ENCODE measurements around the gene TNIK. TPM values are rescaled to one million over a fixed set of nuclear protein-coding genes. Genes with fewer than 3 reads are reported as not detected.

TNIK gene
- polyA plus RNA-seq, 3 donors from 2014 or later: 4.7 to 28.9 (median 13.7) TPM

DNA sequence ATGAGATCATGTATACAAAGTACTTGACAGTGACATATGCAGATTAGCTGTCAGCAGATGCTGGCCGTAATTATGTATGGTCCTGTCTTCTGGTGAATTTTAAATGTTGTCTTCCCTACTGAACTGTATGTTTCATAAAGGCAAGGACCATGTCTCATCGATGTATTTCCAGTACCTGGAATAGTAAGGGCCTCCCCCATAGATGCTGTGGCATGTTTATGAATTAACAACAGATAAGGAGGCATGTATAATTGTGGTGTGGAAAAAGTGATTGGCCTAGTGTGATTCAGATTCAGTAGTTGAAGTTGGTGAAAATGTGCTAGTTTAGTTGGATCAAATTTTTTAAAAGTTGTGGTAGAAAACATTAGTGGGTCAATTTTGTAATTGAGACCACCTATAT lies 231.0 kb downstream of the TNIK start:
- peaks cover 8 to 14% (median 11%) of the 10 kb centered on the region in 3 donors for H3K36me3 Mint-ChIP-seq
- DNase-seq: no peak
- H3K4me1 Mint-ChIP-seq: peaks cover 42 to 76% of the 10 kb centered on the region in 2 donors
- H3K27ac Mint-ChIP-seq: peak overlapping the region in 3 of 6 donors; percentile 2 to 66 (median 5)
- H3K4me3 Mint-ChIP-seq: no peak overlapping the region
- peaks cover 0 to 2% (median 0%) of the 10 kb centered on the region in 6 donors for H3K9me3 Mint-ChIP-seq
- H3K27me3 Mint-ChIP-seq (ENCODE audit: low read depth in 3 of 3): peaks cover 0 to 4% (median 2%) of the 10 kb centered on the region in 3 donors

DNA sequence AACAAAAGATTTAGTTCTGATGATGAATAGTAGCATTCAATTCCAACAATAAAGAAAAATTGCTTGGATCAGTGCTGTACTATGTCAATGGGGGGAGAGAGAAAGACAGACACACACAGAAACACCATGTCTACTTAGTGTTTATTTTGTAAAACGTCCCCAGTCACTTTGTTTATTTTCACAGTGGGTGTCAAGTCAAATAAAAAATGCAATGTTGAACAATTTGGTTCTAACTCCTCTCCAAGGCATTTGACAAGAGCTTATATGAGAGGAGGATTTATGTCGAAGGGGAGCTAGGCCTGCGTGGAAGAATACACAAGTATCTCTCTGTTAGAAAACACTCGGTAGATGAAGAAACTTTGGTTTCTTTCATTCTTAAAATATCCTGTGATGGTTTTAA lies 232.0 kb downstream of the TNIK start:
- Mint-ChIP-seq H3K36me3 (peaks cover 8 to 15% (median 11%) of the 10 kb centered on the region in 3 donors), H3K4me3 (no peak overlapping the region), H3K4me1 (peaks cover 37 to 73% of the 10 kb centered on the region in 2 donors), H3K9me3 (peaks cover 0 to 2% (median 0%) of the 10 kb centered on the region in 6 donors), H3K27ac (peak overlapping the region in 3 of 6 donors; percentile 17 to 66 (median 20)), H3K27me3 (ENCODE audit: low read depth in 3 of 3) (peaks cover 0 to 4% (median 2%) of the 10 kb centered on the region in 3 donors)
- DNase-seq: no peak

DNA sequence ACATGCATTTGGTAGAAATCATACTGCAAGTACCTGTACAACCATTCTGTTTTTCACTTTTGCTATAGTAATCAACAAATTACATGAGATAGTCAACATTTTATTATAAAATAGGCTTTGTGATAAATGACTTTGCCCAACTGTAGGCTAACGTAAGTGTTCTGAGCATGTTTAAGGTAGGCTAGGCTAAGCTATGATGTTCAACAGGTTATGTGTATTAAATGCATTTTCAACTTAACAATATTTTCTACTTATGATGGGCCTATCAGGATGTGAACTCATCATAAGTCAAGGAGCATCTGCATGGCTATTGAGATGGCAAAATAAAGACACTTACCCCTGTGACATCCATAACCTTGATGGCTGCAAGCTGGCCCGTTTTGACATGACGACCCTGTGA lies 232.4 kb downstream of the TNIK start:
- H3K4me3 Mint-ChIP-seq: no peak overlapping the region
- H3K4me1 Mint-ChIP-seq: peaks cover 33 to 73% of the 10 kb centered on the region in 2 donors
- H3K27ac Mint-ChIP-seq: no peak overlapping the region

DNA sequence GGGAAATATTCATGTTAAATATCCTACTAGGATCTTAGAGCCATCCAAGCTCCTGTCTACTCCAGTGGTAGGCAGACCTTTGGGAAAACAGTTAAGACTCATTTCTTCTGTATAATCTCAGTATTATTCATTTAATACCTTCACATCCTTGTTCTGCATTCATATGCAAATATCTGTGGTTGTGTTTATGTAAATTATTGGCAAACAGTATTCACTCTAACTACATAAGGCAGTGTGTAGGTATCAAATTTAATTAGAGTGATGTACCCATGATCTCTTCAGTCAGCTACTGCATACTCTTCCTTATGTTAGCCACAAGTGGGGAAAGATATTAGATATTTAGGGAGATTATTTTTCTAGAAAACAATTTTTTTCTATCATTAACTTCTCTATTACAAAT lies 232.8 kb downstream of the TNIK start:
- no peak for DNase-seq

More for the DNA sequence above, 232.4 kb downstream of the TNIK start:
- DNase-seq: no peak
- Mint-ChIP-seq H3K36me3 (peaks cover 8 to 15% (median 11%) of the 10 kb centered on the region in 3 donors), H3K27me3 (ENCODE audit: low read depth in 3 of 3) (peaks cover 0 to 4% (median 2%) of the 10 kb centered on the region in 3 donors), H3K9me3 (peaks cover 0 to 2% (median 0%) of the 10 kb centered on the region in 6 donors)

DNA sequence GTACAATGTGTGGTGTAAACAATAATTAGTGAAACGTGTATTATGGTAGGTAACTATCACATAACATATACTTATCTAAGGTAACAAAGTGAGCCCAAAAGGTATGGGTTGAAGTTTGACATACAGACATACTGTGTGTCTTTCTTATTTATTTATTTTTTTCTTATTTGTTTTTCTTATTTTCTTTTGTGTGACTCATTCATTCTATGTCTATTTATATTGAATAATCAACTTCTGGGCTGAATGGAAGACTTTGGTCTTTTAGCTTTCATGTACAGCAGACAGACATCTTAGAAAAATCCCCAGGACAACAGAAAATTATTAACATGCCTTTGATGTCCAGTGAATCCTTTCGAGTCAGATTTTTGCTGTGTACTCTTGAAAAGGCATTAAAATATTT lies 233.4 kb downstream of the TNIK start:
- Mint-ChIP-seq H3K27me3 (ENCODE audit: low read depth in 3 of 3) (peaks cover 0 to 4% (median 2%) of the 10 kb centered on the region in 3 donors), H3K36me3 (peaks cover 8 to 15% (median 11%) of the 10 kb centered on the region in 3 donors), H3K27ac (no peak overlapping the region), H3K4me1 (peaks cover 31 to 71% of the 10 kb centered on the region in 2 donors), H3K9me3 (peaks cover 0 to 2% (median 0%) of the 10 kb centered on the region in 6 donors), H3K4me3 (no peak overlapping the region)
- DNase-seq: no peak

More for the DNA sequence above, 232.8 kb downstream of the TNIK start:
- Mint-ChIP-seq H3K27me3 (ENCODE audit: low read depth in 3 of 3) (peaks cover 0 to 4% (median 2%) of the 10 kb centered on the region in 3 donors), H3K36me3 (peaks cover 8 to 15% (median 11%) of the 10 kb centered on the region in 3 donors), H3K9me3 (peaks cover 0 to 2% (median 0%) of the 10 kb centered on the region in 6 donors), H3K4me1 (peaks cover 31 to 71% of the 10 kb centered on the region in 2 donors), H3K4me3 (no peak overlapping the region), H3K27ac (peak overlapping the region in 1 of 6 donors; percentile 23)

DNA sequence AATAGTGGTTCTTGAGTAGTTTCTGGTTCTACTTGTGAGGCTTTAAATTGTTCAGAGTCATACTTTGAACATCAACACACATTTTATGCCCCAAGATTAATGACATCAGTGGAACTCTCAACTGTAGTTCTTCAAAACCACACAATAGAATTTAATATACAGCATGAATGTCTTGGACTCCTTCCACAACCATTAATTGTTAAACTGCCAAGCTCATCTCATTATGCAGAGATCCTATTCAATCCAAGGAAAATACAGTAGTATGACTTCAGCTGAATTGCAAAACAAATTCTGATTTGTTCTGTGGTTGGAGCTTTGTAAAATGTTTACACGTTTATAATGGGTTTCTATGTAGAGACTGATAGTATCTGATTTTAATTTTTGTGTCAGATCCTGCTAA lies 234.5 kb downstream of the TNIK start:
- Mint-ChIP-seq H3K27me3 (ENCODE audit: low read depth in 3 of 3) (peaks cover 0 to 4% (median 2%) of the 10 kb centered on the region in 3 donors), H3K4me3 (peak overlapping the region in 1 of 5 donors; percentile 2), H3K36me3 (peaks cover 8 to 15% (median 11%) of the 10 kb centered on the region in 3 donors), H3K4me1 (peaks cover 26 to 71% of the 10 kb centered on the region in 2 donors), H3K9me3 (peaks cover 0 to 2% (median 0%) of the 10 kb centered on the region in 6 donors), H3K27ac (peak overlapping the region in 2 of 6 donors; percentile 17 to 64)
- no peak for DNase-seq

DNA sequence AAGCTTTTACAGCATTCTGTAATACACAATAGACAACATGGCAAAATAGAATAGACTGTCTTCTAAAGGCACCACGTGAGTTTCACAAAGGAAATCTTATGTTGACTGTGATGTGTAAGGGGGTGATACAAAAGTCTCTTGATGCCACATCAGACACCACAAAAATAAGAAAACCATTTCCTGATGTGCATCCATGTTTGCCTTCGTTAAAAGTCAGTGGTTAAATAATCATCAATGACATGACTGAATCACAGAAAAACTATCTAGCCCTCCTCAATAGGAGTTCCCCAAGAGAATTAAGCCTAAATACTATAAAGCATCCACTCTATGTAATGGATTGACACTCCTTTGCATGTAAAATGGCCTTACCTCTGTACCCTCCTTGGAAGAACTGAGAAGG lies 235.0 kb downstream of the TNIK start:
- Mint-ChIP-seq H3K27me3 (ENCODE audit: low read depth in 3 of 3) (peaks cover 0 to 4% (median 2%) of the 10 kb centered on the region in 3 donors), H3K4me1 (peaks cover 23 to 72% of the 10 kb centered on the region in 2 donors), H3K36me3 (peaks cover 8 to 15% (median 11%) of the 10 kb centered on the region in 3 donors), H3K4me3 (peak overlapping the region in 1 of 5 donors; percentile 2), H3K9me3 (peaks cover 0 to 2% (median 0%) of the 10 kb centered on the region in 6 donors), H3K27ac (peak overlapping the region in 4 of 6 donors; percentile 9 to 64 (median 34))
- no peak for DNase-seq

DNA sequence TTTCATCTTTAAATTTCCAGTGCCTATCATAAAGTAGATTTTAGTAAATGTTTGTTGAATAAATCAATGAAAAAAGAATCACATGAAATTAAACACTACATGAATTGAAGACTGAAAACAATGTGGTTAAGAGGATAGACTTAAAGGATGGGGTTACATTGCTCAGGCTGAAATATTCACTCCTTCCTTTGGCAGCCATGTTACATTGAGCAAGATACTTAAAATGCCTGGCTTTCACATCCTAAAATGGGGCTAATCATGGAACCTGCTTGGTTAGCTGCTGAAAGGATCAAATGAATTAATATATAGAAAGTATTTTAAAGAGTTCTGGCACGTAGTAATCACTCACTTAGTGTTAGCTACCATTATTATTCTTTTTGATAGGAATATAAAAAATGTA lies 236.8 kb downstream of the TNIK start:
- Mint-ChIP-seq H3K4me3 (no peak overlapping the region), H3K4me1 (peaks cover 27 to 69% of the 10 kb centered on the region in 2 donors), H3K27ac (no peak overlapping the region), H3K27me3 (ENCODE audit: low read depth in 3 of 3) (peaks cover 0 to 4% (median 2%) of the 10 kb centered on the region in 3 donors), H3K9me3 (peaks cover 0 to 2% (median 0%) of the 10 kb centered on the region in 6 donors), H3K36me3 (peaks cover 8 to 15% (median 11%) of the 10 kb centered on the region in 3 donors)
- no peak for DNase-seq

DNA sequence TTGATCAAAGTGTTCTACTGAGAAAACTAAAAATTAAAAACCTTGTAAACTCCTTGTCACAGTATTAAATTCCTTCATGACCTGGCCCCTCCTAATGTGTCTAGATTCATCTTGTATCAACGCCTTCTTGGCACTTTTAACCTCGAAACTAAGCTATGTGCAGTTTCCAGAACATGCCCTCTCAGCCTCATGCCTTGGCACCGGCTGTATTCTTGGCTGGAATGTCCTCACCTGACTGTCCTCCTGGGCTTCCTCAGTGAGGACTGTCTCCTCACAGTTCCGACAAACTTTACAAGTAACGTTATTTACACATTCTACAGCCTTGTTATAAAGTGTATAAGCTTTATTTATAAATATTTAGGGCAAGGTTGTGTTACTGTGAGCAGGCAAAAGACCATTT lies 237.2 kb downstream of the TNIK start:
- Mint-ChIP-seq H3K27ac (no peak overlapping the region), H3K36me3 (peaks cover 8 to 15% (median 11%) of the 10 kb centered on the region in 3 donors), H3K4me3 (no peak overlapping the region), H3K9me3 (peaks cover 0 to 2% (median 0%) of the 10 kb centered on the region in 6 donors), H3K4me1 (peaks cover 28 to 69% of the 10 kb centered on the region in 2 donors), H3K27me3 (ENCODE audit: low read depth in 3 of 3) (peaks cover 0 to 4% (median 2%) of the 10 kb centered on the region in 3 donors)
- DNase-seq: no peak

DNA sequence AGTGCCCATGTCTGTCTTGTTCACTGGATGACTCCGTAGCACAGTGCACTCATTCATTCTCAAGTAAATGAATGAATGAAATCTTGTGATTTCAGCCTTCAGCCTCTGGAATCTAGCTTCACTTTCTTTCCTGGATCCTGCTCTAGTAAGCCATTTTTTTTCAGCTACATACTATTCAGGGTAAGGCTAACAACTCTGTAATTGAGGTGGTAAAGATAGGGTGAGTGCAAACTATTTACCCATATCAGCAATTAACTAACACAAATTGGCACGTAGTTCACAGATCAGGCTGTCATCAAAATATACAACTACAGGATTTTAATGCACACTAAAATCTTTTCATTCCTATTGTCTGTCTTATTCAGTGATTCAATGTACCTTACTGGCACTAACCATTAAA lies 238.6 kb downstream of the TNIK start:
- Mint-ChIP-seq H3K9me3 (peaks cover 0 to 2% (median 0%) of the 10 kb centered on the region in 6 donors), H3K4me3 (no peak overlapping the region), H3K27me3 (ENCODE audit: low read depth in 3 of 3) (peaks cover 0 to 4% (median 2%) of the 10 kb centered on the region in 3 donors), H3K36me3 (peaks cover 4 to 11% (median 11%) of the 10 kb centered on the region in 3 donors), H3K4me1 (peaks cover 38 to 78% of the 10 kb centered on the region in 2 donors), H3K27ac (peak overlapping the region in 1 of 6 donors; percentile 69)
- no peak for DNase-seq

DNA sequence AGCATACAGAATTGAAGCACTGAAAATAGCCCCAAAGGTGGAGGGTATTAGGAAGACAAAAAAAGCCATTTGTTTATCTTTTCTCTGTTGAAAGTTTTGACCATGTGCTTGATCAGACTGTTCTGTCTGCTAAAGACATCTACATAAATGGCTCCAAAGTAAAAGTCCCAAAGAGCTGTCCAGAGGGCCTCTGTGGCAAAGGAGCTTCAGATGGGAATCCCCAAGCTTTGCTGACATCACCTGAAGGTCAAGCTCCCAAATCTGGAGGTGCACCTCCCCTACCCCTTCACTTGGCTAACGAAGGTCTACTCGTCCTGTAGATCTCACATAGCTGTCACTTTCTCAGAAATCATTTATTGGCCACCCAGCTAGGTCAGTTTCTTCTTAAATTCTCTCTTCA lies 239.1 kb downstream of the TNIK start:
- peaks cover 38 to 74% of the 10 kb centered on the region in 2 donors for H3K4me1 Mint-ChIP-seq
- H3K4me3 Mint-ChIP-seq: no peak overlapping the region

DNA sequence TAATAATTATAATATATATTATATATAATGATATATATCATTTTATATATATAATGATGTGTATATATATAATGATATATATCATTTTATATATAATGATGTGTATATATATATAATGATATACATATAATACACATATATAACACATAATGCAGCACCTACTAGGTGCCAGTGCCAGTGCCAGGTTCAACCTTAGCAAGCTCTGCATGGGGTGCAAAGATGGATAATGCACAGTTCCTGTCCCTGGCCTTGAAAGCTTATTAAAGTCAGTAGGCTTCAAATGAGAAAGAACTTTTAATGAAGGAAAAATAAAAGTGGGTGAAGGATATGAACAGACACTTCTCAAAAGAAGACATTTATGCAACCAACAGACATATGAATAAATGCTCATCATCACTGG lies 240.9 kb downstream of the TNIK start:
- no peak for DNase-seq
- Mint-ChIP-seq H3K27ac (peak overlapping the region in 1 of 6 donors; percentile 51), H3K4me1 (peaks cover 26 to 70% of the 10 kb centered on the region in 2 donors), H3K4me3 (no peak overlapping the region), H3K9me3 (peaks cover 0 to 1% (median 0%) of the 10 kb centered on the region in 6 donors), H3K36me3 (peaks cover 0 to 2% (median 0%) of the 10 kb centered on the region in 3 donors), H3K27me3 (ENCODE audit: low read depth in 3 of 3) (peaks cover 0 to 2% (median 0%) of the 10 kb centered on the region in 3 donors)

More for the DNA sequence above, 239.1 kb downstream of the TNIK start:
- peaks cover 0 to 2% (median 2%) of the 10 kb centered on the region in 3 donors for H3K27me3 Mint-ChIP-seq (ENCODE audit: low read depth in 3 of 3)
- peak overlapping the region in 3 of 6 donors; percentile 20 to 69 (median 60) for H3K27ac Mint-ChIP-seq
- H3K36me3 Mint-ChIP-seq: peaks cover 2 to 8% (median 7%) of the 10 kb centered on the region in 3 donors
- DNase-seq: no peak
- peaks cover 0 to 1% (median 0%) of the 10 kb centered on the region in 6 donors for H3K9me3 Mint-ChIP-seq

DNA sequence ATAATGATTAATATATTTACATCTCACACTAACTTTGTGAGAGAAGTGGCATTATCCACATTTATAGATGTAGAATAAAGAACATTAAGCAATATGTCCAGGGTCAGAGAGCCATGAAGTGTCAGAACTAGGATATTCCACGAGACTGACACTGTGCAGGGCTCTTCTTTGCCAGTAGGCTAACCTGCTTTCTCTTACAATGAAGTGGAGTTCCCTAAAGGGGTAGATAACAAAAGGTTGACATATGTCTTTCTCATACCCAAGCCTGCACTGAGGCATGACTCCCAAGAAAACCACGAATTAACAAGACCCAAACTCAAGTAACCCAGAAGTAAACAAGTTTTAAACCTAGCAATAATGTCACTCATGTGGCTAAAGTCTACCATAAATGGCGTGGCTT lies 242.1 kb downstream of the TNIK start:
- Mint-ChIP-seq H3K27ac (no peak overlapping the region), H3K4me3 (no peak overlapping the region), H3K27me3 (ENCODE audit: low read depth in 3 of 3) (peaks cover 0 to 2% (median 2%) of the 10 kb centered on the region in 3 donors), H3K9me3 (peaks cover 0 to 1% (median 0%) of the 10 kb centered on the region in 6 donors), H3K4me1 (peaks cover 28 to 70% of the 10 kb centered on the region in 2 donors), H3K36me3 (no peaks in the 10 kb centered on the region)
- DNase-seq: no peak

DNA sequence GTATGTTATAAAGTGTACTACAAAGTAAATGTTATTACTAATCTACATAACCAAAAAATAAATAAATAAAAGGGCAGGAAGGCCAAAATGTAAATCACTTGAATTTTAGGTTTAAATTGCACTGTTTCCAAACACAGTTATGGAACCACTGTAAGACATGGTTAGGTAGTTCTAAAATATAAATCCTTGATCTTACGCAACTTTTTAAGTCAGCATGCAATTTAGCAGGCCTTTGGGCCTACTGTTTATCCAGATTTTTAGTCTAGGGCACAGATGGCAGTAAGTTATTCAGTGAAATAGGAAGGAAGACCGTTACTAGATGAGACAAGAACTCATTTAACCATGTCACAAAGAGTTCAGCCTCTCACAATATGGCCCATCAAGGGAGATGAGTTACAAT lies 246.3 kb downstream of the TNIK start:
- H3K4me3 Mint-ChIP-seq: no peak overlapping the region
- H3K27ac Mint-ChIP-seq: no peak overlapping the region
- peaks cover 25 to 70% of the 10 kb centered on the region in 2 donors for H3K4me1 Mint-ChIP-seq
- DNase-seq: no peak
- peaks cover 13 to 18% (median 16%) of the 10 kb centered on the region in 3 donors for H3K36me3 Mint-ChIP-seq
- peaks cover 2 to 3% (median 2%) of the 10 kb centered on the region in 3 donors for H3K27me3 Mint-ChIP-seq (ENCODE audit: low read depth in 3 of 3)
- H3K9me3 Mint-ChIP-seq: peaks cover 0 to 1% (median 0%) of the 10 kb centered on the region in 6 donors
